NCI-H1436 (cell line): Measurements from ENCODE around the gene GSG1L.

Experiments used
- DNase-seq: peaks from one replicate; lab custom pipeline; 2025; lab: John Stamatoyannopoulos, UW

The GSG1L gene

DNA sequence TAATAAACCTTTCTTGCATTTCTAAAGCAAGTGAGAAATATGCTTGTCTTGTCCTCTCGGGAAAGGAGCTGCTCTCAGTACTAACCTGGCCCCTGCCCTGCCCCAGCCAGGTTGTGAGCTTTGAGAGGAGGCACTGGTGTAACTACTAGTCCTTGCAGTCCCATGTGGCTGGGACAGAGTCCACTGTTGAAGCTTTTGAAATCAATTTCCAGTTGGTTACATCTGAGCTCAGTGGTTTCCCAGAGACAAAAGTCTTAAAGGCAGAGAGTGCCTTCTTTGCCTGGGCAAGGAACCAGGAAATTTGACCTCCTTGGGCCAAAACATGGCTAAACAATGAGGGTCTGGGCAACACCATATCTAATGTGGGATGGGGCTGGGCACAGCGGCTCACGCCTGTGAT lies 48.7 kb downstream of the GSG1L start:
- no peak for DNase-seq

DNA sequence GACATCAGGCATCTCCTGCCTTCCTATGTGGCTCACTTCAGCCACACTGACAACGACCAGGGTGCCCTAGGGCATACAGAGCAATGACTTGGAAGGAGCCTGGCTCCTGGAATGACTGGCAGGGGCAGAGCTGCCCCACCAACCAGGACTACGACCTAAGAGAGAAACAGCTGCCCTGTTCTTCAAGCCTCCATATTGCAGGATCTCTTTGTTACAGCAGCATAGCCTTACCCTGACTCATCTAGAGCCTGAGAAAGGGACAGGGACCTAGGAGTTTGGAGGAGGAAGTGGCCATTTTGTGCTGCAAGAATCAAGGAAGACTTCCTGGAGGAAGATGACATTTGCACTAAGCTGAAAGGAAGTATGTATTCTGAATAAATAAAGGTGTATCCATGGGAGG lies 49.6 kb downstream of the GSG1L start:
- DNase-seq = no peak

DNA sequence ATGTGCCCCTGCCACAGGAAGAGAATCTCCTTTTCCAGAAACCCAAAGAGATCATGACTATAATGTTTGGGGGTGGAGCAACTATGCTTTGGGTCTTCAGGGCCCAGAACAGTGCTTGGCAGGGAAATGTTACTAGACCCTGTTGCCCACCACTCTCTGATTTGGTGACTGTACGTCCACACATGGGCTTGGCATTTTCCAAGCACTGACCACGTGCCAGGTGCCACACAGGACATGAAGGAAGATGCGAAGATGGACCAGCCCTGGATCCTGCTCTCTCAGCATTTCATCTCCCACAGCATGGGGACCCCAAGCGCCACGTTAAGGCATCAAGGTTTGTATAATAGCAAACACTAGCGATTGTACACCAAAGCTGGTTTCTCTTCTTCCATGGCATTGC lies 50.1 kb downstream of the GSG1L start:
- no peak for DNase-seq

DNA sequence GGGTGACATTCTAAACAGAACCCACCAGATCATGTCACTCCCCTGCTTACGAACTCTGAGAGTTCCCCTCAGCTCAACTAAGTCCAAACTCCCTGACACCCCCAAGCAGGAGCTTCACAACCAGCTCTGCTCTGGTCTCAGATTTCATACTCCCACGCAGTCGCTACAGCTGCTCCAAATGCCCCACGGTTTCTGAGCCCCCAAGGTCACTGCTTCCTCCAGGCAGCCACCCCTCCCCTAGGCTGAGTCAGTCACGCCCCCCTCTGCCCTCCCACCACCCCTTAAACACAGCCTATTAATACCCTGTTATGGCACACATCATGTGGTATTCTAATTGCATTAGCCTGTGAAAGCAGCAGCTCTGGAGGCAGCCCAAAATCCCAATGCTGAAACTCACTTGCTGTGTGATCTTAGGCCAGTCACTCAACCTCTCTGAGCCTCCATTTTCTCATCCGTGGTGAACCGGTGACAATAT lies 51.5 kb downstream of the GSG1L start:
- no peak for DNase-seq

DNA sequence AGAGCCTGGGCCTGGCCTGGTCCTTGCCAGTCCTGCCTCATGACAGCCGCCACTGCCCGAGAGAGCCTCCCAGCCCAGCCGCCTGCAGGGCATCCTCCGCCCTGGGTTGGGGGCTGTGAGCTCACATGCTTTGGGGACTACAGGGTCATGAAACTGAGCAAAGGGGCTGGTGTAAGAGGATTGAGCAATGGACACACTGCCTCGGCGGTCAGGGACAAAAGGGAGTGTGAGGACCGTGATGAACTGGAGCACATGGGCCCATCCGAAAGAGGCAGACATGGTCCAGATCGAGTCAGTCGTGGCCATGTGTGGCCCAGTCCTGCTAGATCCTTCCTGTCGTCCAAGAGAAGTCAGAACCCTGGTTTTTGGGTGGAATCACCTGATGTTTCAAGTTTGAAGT lies 52.3 kb downstream of the GSG1L start:
- no peak for DNase-seq

DNA sequence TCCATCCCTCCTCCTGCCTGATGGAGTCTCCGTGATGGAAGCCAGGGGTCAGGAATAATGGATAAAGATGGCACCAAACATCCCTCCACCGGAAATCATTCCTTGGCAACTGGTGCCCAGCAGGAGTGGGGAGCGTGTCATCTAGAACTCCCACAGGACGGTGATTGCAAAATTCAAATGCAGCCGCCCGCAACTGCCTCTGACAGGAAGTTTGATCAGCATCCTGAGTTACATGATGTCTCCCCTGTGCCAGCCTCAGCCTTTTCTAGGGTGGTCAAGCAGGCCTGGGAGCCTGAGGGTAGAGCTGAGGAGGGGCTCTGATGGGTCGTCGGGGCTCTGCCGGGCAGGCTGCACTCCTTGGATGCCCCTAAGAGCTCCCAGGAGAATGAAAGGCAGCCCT lies 52.8 kb downstream of the GSG1L start:
- DNase-seq = no peak

DNA sequence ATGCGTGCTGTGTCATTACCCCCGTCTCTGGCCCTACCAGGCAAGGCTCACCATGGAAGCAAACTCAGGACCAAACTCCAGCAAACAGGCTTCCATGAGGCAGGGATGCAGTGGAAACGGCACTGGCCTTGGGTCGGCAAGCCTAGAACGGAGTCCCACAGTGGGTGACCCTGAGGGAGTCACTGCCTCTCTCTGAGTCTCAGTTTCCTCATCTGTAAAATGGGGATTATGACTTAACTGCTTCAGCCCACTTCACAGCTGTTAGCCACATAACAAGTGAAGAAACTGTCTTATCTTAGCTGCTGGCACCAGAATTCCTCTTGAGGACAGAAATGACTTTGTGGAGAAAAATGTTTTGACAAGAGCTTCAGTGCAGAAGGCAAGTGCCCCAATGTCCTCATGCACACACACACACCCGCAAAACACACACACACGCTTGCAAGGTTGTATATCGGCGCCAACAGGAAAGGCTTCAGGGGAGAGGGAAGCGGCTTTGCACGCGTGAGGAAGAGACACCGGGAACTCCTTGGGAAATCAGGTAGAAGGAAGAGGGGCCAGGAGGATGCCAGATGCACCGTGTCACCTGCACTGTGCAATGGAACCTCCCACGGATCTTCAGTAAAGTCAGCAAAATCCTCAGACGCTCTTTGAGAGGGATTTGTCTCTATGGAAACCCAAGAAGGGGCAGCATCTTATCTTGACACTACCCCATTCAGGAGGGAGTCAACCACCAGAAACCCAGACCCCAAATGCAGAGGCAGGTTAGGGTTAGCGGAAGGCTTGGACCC lies 53.7 kb downstream of the GSG1L start:
- DNase-seq = no peak

DNA sequence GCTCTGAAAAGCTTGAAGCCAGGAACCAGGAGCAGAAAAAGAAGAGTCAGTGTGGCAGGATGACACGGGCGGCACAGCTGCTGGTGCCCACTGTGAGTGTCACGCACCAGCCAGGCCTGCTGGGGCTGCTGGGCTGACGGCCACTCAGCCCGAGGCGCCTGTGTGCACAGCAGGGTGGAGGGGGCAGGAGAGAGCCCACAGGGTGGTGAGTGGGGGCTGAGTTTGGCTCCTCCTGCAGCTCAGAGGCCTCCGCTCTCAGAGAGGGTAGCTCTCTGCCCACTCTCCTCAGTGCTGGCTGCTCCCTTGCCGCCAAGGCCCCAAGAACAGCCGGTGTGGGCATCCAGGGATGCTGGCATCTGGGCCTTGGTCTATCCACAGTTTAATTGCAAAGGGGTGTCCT lies 59.6 kb downstream of the GSG1L start:
- DNase-seq = no peak

DNA sequence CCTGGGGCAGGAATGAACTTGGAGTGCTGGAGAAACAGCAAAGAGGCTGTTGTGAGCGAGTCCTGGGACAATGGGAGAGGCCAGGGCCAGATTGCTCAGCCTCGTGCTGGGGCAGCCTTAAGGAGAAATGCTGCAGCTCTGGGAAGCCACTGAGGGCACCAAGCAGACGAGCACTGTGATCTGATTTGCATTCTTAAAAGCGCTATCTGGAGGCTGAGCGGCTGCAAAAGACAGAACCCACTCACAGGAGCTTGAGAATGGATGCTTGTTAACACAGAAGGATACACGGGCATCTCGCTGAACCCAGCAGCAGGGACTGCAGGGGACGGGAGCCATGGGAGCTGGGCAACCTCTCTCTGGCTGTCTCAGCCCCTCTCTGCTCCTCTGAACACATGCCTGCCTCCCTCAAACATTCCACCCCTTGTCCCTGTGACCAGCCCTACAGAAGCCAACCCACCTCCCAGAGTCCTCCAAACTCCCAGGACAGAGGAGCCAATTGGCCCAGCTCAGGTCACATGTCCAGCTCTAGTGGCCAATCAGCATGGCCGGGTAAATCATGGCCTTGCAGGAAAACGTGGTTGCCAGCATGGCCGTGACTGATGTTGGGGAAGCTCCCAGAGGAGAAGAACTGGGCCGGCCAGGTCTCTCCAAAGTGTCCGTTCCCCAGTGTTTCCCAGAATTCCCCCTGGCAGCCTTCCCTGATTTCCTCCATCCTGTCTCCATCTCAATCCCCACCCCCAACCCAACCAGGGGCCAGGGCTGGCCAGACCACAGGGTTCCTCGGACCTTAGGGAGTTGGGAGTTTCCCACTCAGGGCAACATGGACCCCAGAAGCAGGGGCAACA lies 60.3 kb downstream of the GSG1L start:
- no peak for DNase-seq

DNA sequence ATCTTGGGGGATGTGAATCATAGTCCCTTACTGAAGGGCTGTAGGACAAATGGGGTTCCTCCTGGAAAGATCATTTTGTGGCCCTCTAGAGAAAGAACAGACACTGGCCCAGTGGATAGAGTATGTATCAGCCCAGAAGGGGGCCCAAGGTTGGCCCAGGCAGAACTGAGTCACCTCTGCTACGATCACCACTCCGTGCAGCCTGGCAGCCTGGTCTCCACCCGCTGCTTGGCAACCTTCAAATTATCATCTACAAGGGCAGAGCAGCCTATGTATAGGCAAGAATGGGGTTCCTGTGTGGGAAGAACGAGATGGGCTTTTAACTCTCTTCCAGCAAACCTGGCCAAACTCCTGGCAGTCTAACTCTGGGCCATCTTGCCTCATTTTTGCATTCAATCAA lies 61.9 kb downstream of the GSG1L start:
- DNase-seq = no peak

DNA sequence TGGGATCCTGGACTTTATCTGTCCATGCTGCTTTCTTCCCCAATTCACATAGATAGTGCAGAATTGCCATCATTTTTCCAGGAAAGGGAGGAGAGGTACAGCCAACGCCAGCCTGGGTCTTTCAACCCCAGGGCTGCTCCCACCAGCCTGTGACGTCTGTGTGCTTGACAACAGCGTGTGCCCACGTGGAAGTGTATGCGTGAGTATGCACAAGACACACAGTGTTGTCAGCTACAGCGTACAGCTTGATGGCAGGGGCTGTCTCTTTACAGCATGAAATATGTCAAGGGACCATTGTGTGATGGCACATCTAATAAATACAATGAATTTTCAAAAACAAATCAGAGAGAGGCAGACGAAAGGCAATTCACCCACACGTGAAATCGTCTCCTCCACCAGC lies 62.3 kb downstream of the GSG1L start:
- no peak for DNase-seq

DNA sequence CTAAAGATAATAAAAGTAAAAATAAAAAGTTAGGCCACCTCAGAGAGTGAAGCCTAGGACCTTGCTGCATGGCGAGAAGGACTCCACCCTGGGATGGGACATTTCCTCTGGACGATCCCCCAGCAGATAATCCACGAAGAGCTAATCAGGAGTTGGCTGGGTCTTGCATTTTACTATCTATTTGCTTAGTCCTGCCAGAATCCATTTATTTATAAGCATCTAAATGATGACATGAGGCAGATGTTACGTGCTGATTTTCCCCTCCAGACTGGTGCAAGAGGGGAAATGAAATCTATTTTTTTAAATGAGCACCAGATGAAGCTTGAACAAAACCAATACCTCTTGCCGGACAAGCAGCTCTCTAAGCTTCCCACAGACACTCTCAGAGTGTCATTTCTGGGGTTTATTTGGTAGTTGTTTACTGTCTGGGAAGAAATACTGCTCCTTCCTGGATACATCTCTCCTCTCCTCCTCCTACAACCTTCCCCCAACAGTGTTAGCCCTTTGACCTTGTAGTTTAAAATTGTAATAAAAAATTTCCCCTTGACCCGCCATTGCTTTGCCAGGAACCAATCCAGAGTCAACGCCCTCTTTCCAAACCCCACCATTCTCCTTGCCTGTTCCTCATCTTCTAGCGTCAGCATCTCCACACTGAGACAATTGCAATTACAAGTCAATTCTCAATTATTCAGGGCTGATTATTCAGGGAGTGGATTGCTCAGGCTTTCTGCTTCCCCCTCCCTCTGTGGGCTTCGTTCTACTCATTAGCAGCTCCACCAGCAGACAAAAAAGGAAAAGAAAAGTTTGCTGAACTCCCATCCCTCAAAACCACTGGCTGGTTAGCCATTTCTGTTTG lies 63.0 kb downstream of the GSG1L start:
- no peak for DNase-seq

DNA sequence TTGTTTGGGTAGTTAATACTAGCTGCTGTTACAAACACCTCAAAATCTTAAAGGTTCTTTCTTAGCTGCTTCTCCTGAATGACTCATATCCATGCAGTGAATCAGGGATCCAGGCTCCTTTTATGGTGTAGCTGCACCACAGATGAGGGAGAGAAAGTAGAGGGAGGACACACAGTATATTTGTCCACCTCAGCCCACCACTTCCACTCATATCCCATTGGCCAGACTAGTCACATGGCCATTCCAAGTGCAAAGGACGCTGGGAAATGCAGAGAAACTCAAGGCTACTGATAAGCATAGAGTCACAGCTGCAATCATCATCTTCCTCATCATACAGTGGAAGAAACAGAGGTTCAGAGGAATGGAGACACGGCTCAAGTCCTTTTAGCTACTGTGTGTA lies 63.8 kb downstream of the GSG1L start:
- DNase-seq = no peak

DNA sequence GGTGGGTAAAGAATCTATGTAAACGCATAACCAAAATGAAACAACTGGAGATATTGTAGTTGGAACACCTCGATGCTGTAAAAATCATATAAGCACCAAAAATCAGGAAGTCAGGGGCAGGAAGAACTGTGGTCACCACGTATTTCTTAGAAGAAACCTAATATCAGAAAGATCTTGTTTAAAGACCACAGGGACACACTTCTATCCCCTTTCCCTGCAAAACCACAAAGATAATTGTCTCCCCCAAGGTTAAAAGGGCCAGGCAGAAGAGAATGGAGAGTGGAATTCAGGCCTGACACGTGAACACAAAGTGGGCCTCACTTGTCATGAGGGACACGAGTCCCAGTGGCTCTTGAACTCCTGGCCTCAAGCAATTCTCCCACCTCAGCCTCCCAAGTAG lies 68.1 kb downstream of the GSG1L start:
- DNase-seq = no peak

DNA sequence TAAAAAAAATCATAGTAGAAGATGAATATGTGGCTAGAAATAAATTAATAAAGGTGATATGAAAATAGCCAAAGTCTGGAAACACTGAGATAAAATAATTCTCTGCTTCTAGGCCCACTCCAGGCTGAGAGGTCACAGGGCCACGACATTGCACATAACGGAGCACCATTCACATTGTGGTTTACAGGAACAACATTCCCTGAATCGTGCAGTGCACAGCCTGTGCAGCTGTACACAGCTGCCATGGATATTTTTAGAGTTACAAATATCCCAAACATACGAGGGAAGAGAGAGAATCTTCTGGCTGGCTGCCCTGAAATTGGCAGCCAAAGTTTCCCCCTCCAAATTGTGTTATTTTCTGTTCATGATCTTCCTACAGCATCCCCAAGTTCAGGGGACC lies 68.8 kb downstream of the GSG1L start:
- no peak for DNase-seq

DNA sequence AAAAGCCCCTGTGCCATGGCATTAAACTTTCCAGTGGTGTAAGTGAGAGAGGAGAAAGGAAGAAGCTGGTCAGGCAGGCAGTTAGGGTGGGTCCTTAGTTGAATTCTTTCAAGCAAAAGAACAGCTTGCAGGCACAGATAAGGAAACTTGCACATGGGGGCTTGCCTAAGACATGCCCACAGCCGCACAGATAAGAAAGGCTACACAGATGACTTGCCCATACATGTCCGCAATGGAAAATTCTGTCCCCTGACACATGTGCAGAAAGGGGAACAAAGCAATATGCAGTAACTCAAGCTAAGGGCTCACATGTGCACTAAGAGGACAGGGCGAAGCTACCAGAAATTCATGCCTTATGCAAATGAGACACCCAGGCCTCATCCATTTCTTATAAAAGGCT lies 69.9 kb downstream of the GSG1L start:
- no peak for DNase-seq

DNA sequence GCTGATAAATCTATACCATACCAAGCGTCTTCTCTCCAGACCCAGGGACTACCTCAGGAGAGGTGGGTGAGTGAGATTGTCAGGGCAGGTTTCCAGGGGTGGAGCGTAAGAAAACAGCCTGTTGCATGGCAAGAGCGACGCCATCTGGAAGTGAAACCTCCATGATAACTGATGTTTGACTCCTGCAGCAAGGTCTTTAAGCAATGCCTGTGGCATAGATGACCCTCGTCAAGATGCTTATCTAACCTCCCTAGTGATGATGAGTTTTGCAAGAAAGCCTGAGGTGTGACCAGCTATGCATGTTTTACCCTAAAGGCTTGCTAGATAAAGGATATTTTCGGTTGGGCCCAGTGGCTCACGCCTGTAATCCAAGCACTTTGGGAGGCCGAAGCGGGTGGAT lies 71.6 kb downstream of the GSG1L start:
- no peak for DNase-seq

DNA sequence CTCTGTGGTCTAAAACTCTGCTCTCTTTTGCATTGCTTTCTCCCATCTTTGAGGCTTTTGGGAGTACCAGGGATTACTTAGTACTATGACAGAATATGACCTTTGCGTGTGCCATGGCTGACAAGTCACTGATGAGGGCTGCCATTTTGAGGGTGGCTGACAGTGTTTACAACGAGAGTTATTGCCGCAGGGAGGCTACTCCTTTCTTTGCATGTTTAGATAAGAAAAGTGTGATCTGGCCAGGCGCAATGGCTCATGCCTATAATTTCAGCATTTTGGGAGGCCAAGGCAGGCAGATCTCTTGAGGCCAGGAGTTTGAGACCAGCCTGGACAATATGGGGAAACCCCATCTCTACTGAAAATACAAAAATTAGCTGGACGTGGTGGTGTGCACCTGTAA lies 77.5 kb downstream of the GSG1L start:
- DNase-seq = no peak

DNA sequence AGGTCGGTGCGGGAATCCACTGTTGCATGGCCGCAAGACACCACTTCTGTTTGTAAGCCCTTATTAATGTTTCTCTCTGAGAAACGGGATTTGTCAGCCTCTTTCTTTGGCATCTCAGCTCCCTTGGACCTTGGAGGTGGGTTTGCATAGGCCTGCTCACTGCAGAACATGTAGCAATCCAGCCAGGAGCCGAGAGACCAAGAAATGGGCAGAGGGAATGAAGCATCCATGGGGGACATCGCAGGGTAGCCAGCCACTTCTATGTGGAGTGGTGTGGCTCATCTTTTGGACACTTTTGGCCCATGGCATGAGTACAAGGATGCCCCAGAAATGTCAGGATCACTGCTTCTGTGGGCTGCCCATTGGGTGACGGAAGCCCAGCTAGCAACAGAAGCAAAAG lies 79.4 kb downstream of the GSG1L start:
- DNase-seq = no peak

DNA sequence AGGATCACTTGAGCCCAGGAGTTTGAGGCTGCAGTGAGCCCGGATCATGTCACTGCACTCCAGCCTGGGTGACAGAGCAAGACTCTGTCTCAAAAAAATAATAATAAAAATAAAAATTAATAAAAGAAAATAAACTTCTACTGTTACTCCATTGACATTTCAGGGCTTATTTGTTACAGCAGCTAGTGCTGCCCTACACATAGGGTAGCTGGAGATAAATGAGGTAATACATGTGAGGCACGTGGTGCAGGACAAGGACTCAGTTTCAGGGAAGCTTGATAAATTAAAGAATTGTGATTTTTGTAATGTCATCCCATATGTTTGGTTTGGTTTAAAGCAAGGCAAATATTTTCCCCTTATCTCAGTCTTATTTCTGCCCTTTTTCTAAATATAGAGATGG lies 80.3 kb downstream of the GSG1L start:
- no peak for DNase-seq

DNA sequence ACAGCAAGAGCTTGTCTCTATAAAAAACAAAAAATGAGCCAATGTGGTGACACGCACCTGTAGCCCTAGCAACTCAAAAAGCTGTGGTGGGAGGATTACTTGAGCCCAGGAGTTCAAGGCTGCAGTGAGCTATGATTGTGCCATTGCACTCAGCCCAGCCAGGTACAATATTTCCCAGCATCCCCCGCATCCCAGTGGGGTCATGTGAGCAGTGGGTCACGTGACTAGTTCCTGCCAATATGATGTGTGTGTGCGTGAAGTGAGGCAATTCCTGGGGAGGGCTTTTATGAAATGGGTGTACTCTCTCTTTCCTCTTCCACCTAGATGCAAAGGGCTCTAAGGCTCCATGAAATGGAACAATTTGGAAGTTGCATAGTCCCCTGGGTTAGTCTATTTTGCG lies 81.3 kb downstream of the GSG1L start:
- no peak for DNase-seq

DNA sequence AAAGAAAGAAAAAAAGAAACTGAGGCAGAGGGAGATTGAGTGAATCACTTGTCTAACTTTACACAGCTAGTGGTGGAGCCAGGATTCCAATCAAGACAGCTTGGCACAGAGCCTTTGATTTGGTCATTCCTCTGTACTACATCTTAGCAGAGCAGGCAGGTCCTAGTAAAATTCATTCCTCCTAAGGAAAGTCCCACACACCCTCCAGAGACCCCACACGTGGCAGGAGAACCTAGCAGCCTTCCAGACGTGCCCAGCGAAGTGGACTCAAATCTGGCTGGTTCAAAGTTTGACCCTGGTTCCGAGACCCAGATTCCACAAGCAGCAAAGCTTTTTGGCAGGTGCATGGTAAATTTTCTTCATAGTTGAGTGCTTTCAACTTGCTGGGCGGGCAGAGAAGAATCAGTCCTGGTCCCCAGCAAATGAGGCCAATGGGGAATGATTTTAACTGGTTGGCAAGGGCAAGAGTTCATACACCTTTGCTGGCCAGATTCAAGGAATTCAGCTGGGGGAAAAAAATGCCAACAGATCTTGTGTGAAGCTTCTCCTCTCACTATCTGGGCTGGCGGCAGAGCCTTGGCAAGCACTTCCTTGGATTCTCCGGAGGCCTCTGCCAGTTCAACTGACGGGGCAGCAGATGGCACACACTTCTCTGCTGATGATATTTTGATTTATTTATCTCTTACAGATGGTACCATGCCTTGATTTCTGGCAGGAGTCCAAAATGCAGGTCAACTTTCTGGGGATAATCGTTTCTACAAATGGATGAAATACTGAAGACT lies 82.4 kb downstream of the GSG1L start:
- no peak for DNase-seq
